Measurements from ENCODE around the gene FNDC10.

DNA sequence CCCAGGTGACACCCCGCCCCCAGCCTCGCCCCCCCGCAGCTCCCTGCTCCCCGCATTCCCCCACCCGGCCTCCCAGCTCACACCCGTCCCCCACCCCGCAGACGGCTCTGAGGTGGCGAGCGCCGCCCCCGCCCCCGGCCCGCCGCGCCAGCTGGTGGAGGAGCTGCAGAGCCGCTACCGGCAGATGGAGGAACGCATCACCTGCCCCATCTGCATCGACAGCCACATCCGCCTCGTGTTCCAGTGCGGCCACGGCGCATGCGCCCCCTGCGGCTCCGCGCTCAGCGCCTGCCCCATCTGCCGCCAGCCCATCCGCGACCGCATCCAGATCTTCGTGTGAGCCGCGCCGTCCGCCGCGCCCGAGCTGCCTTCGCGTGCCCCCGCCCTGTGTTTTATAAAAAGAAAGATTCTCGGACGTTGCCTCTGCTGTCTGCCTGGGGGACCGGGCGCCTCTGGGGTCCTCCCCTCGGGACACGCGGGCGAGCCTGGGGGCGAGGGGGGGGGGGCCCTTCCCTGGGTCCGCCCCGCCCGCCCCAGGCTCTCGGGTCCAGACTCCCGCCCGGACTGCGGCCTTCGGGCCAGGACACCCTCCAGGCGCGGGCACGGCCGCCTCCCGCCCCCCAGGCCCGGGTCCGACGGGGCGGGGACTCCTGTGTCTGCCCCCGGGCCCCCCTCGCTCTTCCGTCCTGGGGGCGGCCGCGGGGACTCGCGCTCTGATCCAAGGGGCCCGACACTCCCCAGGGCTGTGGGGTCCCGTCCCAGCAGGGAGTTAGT, 30.4 kb upstream of the FNDC10 start:
- TF ChIP-seq EZH2 (IDR thresholded peaks at IDR 0.05; ENCODE audit: insufficient read depth, poor library complexity, severe bottlenecking) (no peak), EZH2phosphoT487 (IDR thresholded peaks at IDR 0.05; ENCODE audit: insufficient read depth, low read depth) (no peak)

Data from GM23248 (cell line).